Lower leg skin (tissue), 3 donors: ENCODE results near the gene MTARC2.

Experiments used
- CTCF ChIP-seq, 3 donors: fragments of 450-650 bp; IDR thresholded peaks; one replicate each; pipeline ENCODE4 v1.5.1; 2016; ENCODE audit warnings: antibody characterized with exemption in 3 of 3, mild to moderate bottlenecking in 3 of 3, moderate library complexity in 2 of 3
- POLR2A ChIP-seq, 2 donors: fragments of 450-650 bp; IDR thresholded peaks; one replicate each; pipeline ENCODE4 v1.6.1; 2016 to 2017; ENCODE audit warnings: antibody characterized with exemption in 2 of 2, mild to moderate bottlenecking in 1 of 2, moderate library complexity in 1 of 2

DNA sequence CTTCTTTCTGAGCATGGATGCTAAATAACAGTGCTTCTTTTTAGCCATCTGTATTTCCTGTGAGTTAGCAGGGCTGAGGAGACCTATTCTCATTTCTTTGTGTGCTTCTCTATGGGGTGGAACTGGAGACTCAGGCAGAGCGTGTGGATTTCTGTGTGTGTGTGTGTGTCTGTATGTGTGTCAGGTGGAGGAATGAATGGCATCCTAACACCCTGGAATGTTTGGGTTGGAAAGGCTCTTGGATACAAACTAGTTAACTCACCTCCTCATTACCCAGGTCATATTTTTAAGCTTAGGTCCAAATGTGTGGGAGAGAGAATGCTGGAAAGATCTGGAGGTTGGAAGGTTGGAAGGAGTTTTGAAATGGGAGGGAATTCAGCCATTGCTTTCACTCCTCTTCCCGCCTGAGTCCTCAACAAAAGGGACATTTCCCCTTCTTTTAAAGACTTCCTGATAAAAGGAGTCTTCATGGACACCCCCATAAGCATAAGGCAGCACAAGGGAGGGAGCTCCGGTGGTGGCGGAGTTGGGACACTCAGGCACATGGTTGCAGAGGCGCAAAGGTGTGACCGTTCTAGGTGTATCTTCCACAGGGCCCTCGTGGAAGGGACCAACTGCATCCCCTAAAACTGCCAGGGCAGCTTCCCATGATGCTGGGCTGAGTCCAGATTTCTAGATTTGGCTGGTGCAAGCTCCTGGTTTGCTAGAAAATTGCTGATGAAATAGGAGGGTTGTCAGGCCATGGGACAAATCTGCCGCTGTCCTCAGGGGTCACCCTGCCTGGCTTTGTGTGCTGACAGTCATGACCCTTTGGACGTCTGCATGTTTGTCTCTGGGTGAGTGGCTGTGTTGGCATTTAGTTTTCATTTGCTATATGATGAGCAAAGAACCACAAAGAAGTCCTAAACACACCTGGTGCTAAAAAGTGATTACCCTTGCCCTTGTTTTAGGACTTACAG is 76.2 kb downstream of the MTARC2 start:
- TF ChIP-seq CTCF (IDR thresholded peaks at IDR 0.05) (no peak), POLR2A (IDR thresholded peaks at IDR 0.05) (no peak)
